Measurements from ENCODE around the gene STXBP5.

STXBP5 gene

GRCh38 chr6:147299035-147299434 lies 94.8 kb downstream of the STXBP5 start:
- ChIA-PET POLR2A (no interaction called here), CTCF (interaction anchor here (1.1 kb wide), 1 partner anchor 15 kb away, joined by 3 read pairs; no protein-coding TSS in a partner anchor)
- TF ChIP-seq CTCF (IDR thresholded peaks at IDR 0.05; ENCODE audit: control extremely low read depth, extremely low read depth, low read depth, missing control alignments): no peak

GRCh38 chr6:147301070-147301469 lies 96.9 kb downstream of the STXBP5 start:
- no peak for TF ChIP-seq CTCF (IDR thresholded peaks at IDR 0.05; ENCODE audit: control extremely low read depth, extremely low read depth, low read depth, missing control alignments)
- CTCF ChIA-PET: no interaction called here
- POLR2A ChIA-PET: no interaction called here
- DNase-seq (ENCODE audit: extremely low spot score): no peak

More at GRCh38 chr6:147299035-147299434, 94.8 kb downstream of the STXBP5 start:
- DNase-seq (ENCODE audit: extremely low spot score): no peak

GRCh38 chr6:147304016-147304415 lies 99.8 kb downstream of the STXBP5 start:
- ChIA-PET CTCF (interaction anchor here (0.5 to 0.9 kb wide), 2 partner anchors 20 to 22 kb away, joined by 3 read pairs; no protein-coding TSS in a partner anchor), POLR2A (no interaction called here)
- no peak for DNase-seq (ENCODE audit: extremely low spot score)
- no peak for TF ChIP-seq CTCF (IDR thresholded peaks at IDR 0.05; ENCODE audit: control extremely low read depth, extremely low read depth, low read depth, missing control alignments)

- DNase-seq (ENCODE audit: extremely low spot score): no peak
- no peak for TF ChIP-seq CTCF (IDR thresholded peaks at IDR 0.05; ENCODE audit: control extremely low read depth, extremely low read depth, low read depth, missing control alignments)
- ChIA-PET POLR2A (no interaction called here), CTCF (no interaction called here)
Observed at GRCh38 chr6:147310521-147310920, 106.3 kb downstream of the STXBP5 start.

- TF ChIP-seq CTCF (IDR thresholded peaks at IDR 0.05; ENCODE audit: control extremely low read depth, extremely low read depth, low read depth, missing control alignments): no peak
- DNase-seq (ENCODE audit: extremely low spot score): no peak
- ChIA-PET POLR2A (no interaction called here), CTCF (interaction anchor here (0.9 kb wide), 1 partner anchor 17 kb away, joined by 3 read pairs; no protein-coding TSS in a partner anchor)
Observed at GRCh38 chr6:147311218-147311617, 107.0 kb downstream of the STXBP5 start.

- TF ChIP-seq CTCF (IDR thresholded peaks at IDR 0.05; ENCODE audit: control extremely low read depth, extremely low read depth, low read depth, missing control alignments): no peak
Observed at GRCh38 chr6:147321260-147321659, 117.0 kb downstream of the STXBP5 start.

More at GRCh38 chr6:147321260-147321659, 117.0 kb downstream of the STXBP5 start:
- POLR2A ChIA-PET: no interaction called here
- no peak for DNase-seq (ENCODE audit: extremely low spot score)
- CTCF ChIA-PET: no interaction called here
